H9 (cell line): ENCODE results near the gene STK32B. TPM values are rescaled to one million over a fixed set of nuclear protein-coding genes. Genes with fewer than 3 reads are reported as not detected.

Source experiments
- DNase-seq: peaks from one replicate; pipeline ENCODE4 v3.0.0-alpha.2; 2017
- H2AFZ ChIP-seq: one replicate; pipeline ENCODE4 v1.6.1; 2013; ENCODE audit warnings: mild to moderate bottlenecking, low read length, control low read depth, moderate library complexity
- H2AK5ac ChIP-seq: 2 replicates; pipeline ENCODE4 v1.6.1; 2013; ENCODE audit warnings: low read length, control low read depth, mixed read lengths; ENCODE audit not compliant: insufficient read length
- H2BK120ac ChIP-seq: one replicate; pipeline ENCODE4 v1.6.1; 2013; ENCODE audit warnings: low read depth, mild to moderate bottlenecking, low read length, control low read depth, inconsistent platforms; ENCODE audit not compliant: poor library complexity, severe bottlenecking
- H2BK12ac ChIP-seq: 2 replicates; pipeline ENCODE4 v1.6.1; 2013; ENCODE audit warnings: low read length, control low read depth, mixed read lengths, low read depth; ENCODE audit not compliant: insufficient read length
- H2BK15ac ChIP-seq: 2 replicates; pipeline ENCODE4 v1.6.1; 2013; ENCODE audit warnings: low read depth, low read length, control low read depth
- H2BK20ac ChIP-seq: one replicate; pipeline ENCODE4 v1.6.1; 2013; ENCODE audit warnings: low read depth, mild to moderate bottlenecking, low read length, control low read depth, inconsistent platforms; ENCODE audit not compliant: poor library complexity, severe bottlenecking
- H2BK5ac ChIP-seq: 2 replicates; pipeline ENCODE4 v1.6.1; 2013; ENCODE audit warnings: low read length, control low read depth, mixed read lengths; ENCODE audit not compliant: insufficient read length
- H3K14ac ChIP-seq: 2 replicates; pipeline ENCODE4 v1.6.1; 2013; ENCODE audit warnings: low read length, control low read depth; ENCODE audit not compliant: insufficient read depth
- H3K18ac ChIP-seq: 2 replicates; pipeline ENCODE4 v1.6.1; 2013; ENCODE audit warnings: low read depth, mild to moderate bottlenecking, mixed read lengths, low read length, control low read depth; ENCODE audit not compliant: insufficient read length
- H3K23ac ChIP-seq: 2 replicates; pipeline ENCODE4 v1.6.1; 2013; ENCODE audit warnings: low read length, control low read depth, mixed read lengths, low read depth; ENCODE audit not compliant: insufficient read length
- H3K23me2 ChIP-seq: 2 replicates; pipeline ENCODE4 v1.6.1; 2013; ENCODE audit warnings: low read depth, mild to moderate bottlenecking, mixed read lengths, low read length, control low read depth; ENCODE audit not compliant: insufficient read length, poor library complexity, severe bottlenecking
- H3K27ac ChIP-seq: 2 replicates; pipeline ENCODE4 v1.5.1; 2013; ENCODE audit warnings: low read length, control low read depth, mixed read lengths, low read depth; ENCODE audit not compliant: insufficient read length
- H3K27me3 ChIP-seq: 2 replicates; pipeline ENCODE4 v1.6.1; 2013; ENCODE audit warnings: low read length, control low read depth, inconsistent platforms; ENCODE audit not compliant: insufficient read depth
- H3K4ac ChIP-seq: 2 replicates; pipeline ENCODE4 v1.6.1; 2013; ENCODE audit warnings: low read depth, mild to moderate bottlenecking, control low read depth, inconsistent platforms, low read length, moderate library complexity
- H3K4me1 ChIP-seq: 2 replicates; pipeline ENCODE4 v1.6.1; 2013; ENCODE audit warnings: low read length, control low read depth, inconsistent platforms; ENCODE audit not compliant: insufficient read depth
- H3K4me2 ChIP-seq: 2 replicates; pipeline ENCODE4 v1.6.1; 2013; ENCODE audit warnings: low read length, control low read depth, mixed read lengths; ENCODE audit not compliant: insufficient read length, insufficient read depth
- H3K56ac ChIP-seq: 2 replicates; pipeline ENCODE4 v1.6.1; 2013; ENCODE audit warnings: low read depth, mild to moderate bottlenecking, mixed read lengths, low read length, control low read depth; ENCODE audit not compliant: insufficient read length
- H3K79me1 ChIP-seq: 2 replicates; pipeline ENCODE4 v1.6.1; 2013; ENCODE audit warnings: low read depth, mild to moderate bottlenecking, moderate library complexity, low read length, control low read depth, inconsistent platforms; ENCODE audit not compliant: insufficient read depth, poor library complexity, severe bottlenecking
- H3K79me2 ChIP-seq: 2 replicates; pipeline ENCODE4 v1.6.1; 2013; ENCODE audit warnings: low read length, control low read depth, inconsistent platforms; ENCODE audit not compliant: insufficient read depth
- H3K9ac ChIP-seq: 2 replicates; pipeline ENCODE4 v1.6.1; 2013; ENCODE audit warnings: low read length, control low read depth, mixed read lengths; ENCODE audit not compliant: insufficient read length; ENCODE audit errors: extremely low read depth
- H3K9me3 ChIP-seq: one replicate; pipeline ENCODE4 v1.6.1; 2013; ENCODE audit warnings: low read depth, low read length, inconsistent platforms; ENCODE audit not compliant: control insufficient read depth
- H3T11ph ChIP-seq: one replicate; pipeline ENCODE4 v1.6.1; 2013; ENCODE audit warnings: mild to moderate bottlenecking, low read length, control low read depth, inconsistent platforms
- H4K20me1 ChIP-seq: one replicate; pipeline ENCODE4 v1.6.1; 2013; ENCODE audit not compliant: control insufficient read depth, insufficient read length, insufficient read depth
- H4K5ac ChIP-seq: 2 replicates; pipeline ENCODE4 v1.6.1; 2013; ENCODE audit warnings: low read depth, mild to moderate bottlenecking, mixed read lengths, low read length, control low read depth; ENCODE audit not compliant: insufficient read length
- H4K8ac ChIP-seq: replicated peaks from 2 replicates; pipeline ENCODE4 v1.6.1; 2013; ENCODE audit warnings: low read length, control low read depth, mixed read lengths, low read depth; ENCODE audit not compliant: insufficient read length
- H4K91ac ChIP-seq: 2 replicates; pipeline ENCODE4 v1.6.1; 2013; ENCODE audit warnings: low read depth, mild to moderate bottlenecking, moderate library complexity, mixed read lengths, low read length, control low read depth; ENCODE audit not compliant: insufficient read length
- H3K27ac Mint-ChIP-seq, 3 experiments: 2 replicates in 2 of 3; 3 replicates in 1 of 3; pipeline ENCODE4 v1.8.0; 2020 to 2021; ENCODE audit warnings: mixed read lengths in 3 of 3, mild to moderate bottlenecking in 1 of 3, moderate library complexity in 1 of 3
- H3K27me3 Mint-ChIP-seq: 2 replicates; pipeline ENCODE4 v1.8.0; 2021; ENCODE audit warnings: low read depth, mild to moderate bottlenecking, moderate library complexity, mixed read lengths
- H3K36me3 Mint-ChIP-seq, 3 experiments: 2 replicates in 2 of 3; 3 replicates in 1 of 3; pipeline ENCODE4 v1.8.0; 2020 to 2021; ENCODE audit warnings: low read depth in 3 of 3, mixed read lengths in 3 of 3; ENCODE audit not compliant: insufficient read depth in 1 of 3
- H3K4me1 Mint-ChIP-seq, 2 experiments: 2 replicates each; pipeline ENCODE4 v1.8.0; 2020; ENCODE audit warnings: mixed read lengths in 2 of 2
- H3K4me3 Mint-ChIP-seq, 2 experiments: 2 replicates in 1 of 2; 3 replicates in 1 of 2; pipeline ENCODE4 v1.8.0; 2020 to 2021; ENCODE audit warnings: mild to moderate bottlenecking in 2 of 2, mixed read lengths in 2 of 2, moderate library complexity in 1 of 2
- H3K9me3 Mint-ChIP-seq, 2 experiments: 2 replicates in 1 of 2; 3 replicates in 1 of 2; pipeline ENCODE4 v1.8.0; 2020; ENCODE audit warnings: mild to moderate bottlenecking in 2 of 2, mixed read lengths in 2 of 2, moderate library complexity in 1 of 2
- CTCF ChIP-seq: fragments of 200-600 bp; sonication (generic); conservative IDR thresholded peaks from 3 replicates; pipeline ENCODE4 v1.8.0; 2021; ENCODE audit warnings: antibody characterized with exemption, mild to moderate bottlenecking
- WGBS: extraction: QIAGEN DNeasy Blood & Tissue Kit; methylation state at CpG from one replicate; pipeline ENCODE4 v1.1.7; 2013; ENCODE audit warnings: missing lambda C conversion rate, low lambda C conversion rate, mixed read lengths; ENCODE audit not compliant: insufficient read length; ENCODE audit errors: extremely low coverage; 5-methylcytosine and 5-hydroxymethylcytosine counted together
- total RNA-seq: library from RNA; stranded (reverse); gene quantifications from 2 replicates; pipeline ENCODE4 v1.2.1, GENCODE V29; 2021

STK32B gene
- total RNA-seq, 1 experiment from 2014 or later = 1.0 TPM

- H3K27me3 ChIP-seq = no peaks in the 10 kb centered on the region
- H3K56ac ChIP-seq = no peak overlapping the region
- H3K9me3 ChIP-seq = no peaks in the 10 kb centered on the region
- no peak overlapping the region for H3T11ph ChIP-seq
- H4K8ac ChIP-seq = no peak overlapping the region
- no peak overlapping the region for H3K14ac ChIP-seq
- H3K23ac ChIP-seq = no peak overlapping the region
- no peaks in the 10 kb centered on the region for H4K20me1 ChIP-seq
- no peak overlapping the region for H2BK15ac ChIP-seq
- Mint-ChIP-seq H3K9me3 (no peaks in the 10 kb centered on the region), H3K4me3 (no peak overlapping the region), H3K27me3 (peaks cover 14% of the 10 kb centered on the region), H3K4me1 (peaks cover 5 to 7% of the 10 kb centered on the region in 2 experiments), H3K27ac (no peak overlapping the region), H3K36me3 (no peaks in the 10 kb centered on the region)
- no peak overlapping the region for H3K27ac ChIP-seq
- H3K23me2 ChIP-seq = no peaks in the 10 kb centered on the region
- H3K79me2 ChIP-seq = no peaks in the 10 kb centered on the region
- H2AFZ ChIP-seq = no peak overlapping the region
- H3K4me1 ChIP-seq = peaks cover 2% of the 10 kb centered on the region; the same call in 1 of the 2 replicates
- no peak overlapping the region for H2BK120ac ChIP-seq
- H3K9ac ChIP-seq = no peak overlapping the region
- no peak overlapping the region for H3K18ac ChIP-seq
- no peak for TF ChIP-seq CTCF
- WGBS = no CpG with 5 or more reads among the region's 5 CpGs
- H3K4ac ChIP-seq = no peak overlapping the region
- no peak overlapping the region for H3K4me2 ChIP-seq
- no peak overlapping the region for H4K5ac ChIP-seq
- no peak overlapping the region for H4K91ac ChIP-seq
- H2BK5ac ChIP-seq = no peak overlapping the region
- H3K79me1 ChIP-seq = no peaks in the 10 kb centered on the region
- H2BK20ac ChIP-seq = no peak overlapping the region
- H2AK5ac ChIP-seq = no peak overlapping the region
- no peak for DNase-seq
- no peak overlapping the region for H2BK12ac ChIP-seq
These were observed 74.0 kb downstream of the STK32B start for GRCh38 chr4:5125321-5125720.
